Neural cell (in vitro differentiated cells): Measurements from ENCODE around the gene PDLIM3. TPM values are rescaled to one million over a fixed set of nuclear protein-coding genes. Genes with fewer than 3 reads are reported as not detected.

Experiments used
- H2AFZ ChIP-seq: fragments of 200-600, 300-800 bp; sonication (generic), shearing (Covaris generic); 2 replicates; pipeline ENCODE4 v1.6.0; 2014; ENCODE audit warnings: low read depth, mild to moderate bottlenecking, antibody characterized with exemption, low read length, moderate library complexity
- H3F3A ChIP-seq: fragments of 200-600 bp; shearing (Covaris generic); 2 replicates; pipeline ENCODE4 v1.6.1; 2016; ENCODE audit warnings: mild to moderate bottlenecking, moderate library complexity, mixed read lengths, antibody characterized with exemption, low read length; ENCODE audit not compliant: insufficient read depth, poor library complexity, severe bottlenecking
- H3K27ac ChIP-seq: fragments of 200-600, 300-800 bp; sonication (generic), shearing (Covaris generic); 2 replicates; pipeline ENCODE4 v1.5.1; 2014; ENCODE audit warnings: mild to moderate bottlenecking, low read length, moderate library complexity
- H3K27me3 ChIP-seq: fragments of 300-800, 200-600 bp; sonication (generic), shearing (Covaris generic); 2 replicates; pipeline ENCODE4 v1.6.0; 2014; ENCODE audit warnings: mild to moderate bottlenecking, low read depth, low read length, moderate library complexity; ENCODE audit not compliant: insufficient read depth
- H3K36me3 ChIP-seq: fragments of 300-800, 200-600 bp; sonication (generic), shearing (Covaris generic); 2 replicates; pipeline ENCODE4 v1.5.1; 2014; ENCODE audit warnings: mild to moderate bottlenecking, antibody characterized with exemption, low read length, moderate library complexity; ENCODE audit not compliant: insufficient read depth
- H3K4me2 ChIP-seq: fragments of 300-800, 200-600 bp; sonication (generic), shearing (Covaris generic); 2 replicates; pipeline ENCODE4 v1.6.0; 2014; ENCODE audit warnings: mild to moderate bottlenecking, low read length
- H3K4me3 ChIP-seq: fragments of 300-800, 200-600 bp; sonication (generic), shearing (Covaris generic); 2 replicates; pipeline ENCODE4 v1.5.1; 2014; ENCODE audit warnings: mild to moderate bottlenecking, low read length, moderate library complexity
- H3K79me2 ChIP-seq: fragments of 200-600 bp; shearing (Covaris generic); replicated peaks from 2 replicates; pipeline ENCODE4 v1.6.0; 2014; ENCODE audit warnings: mild to moderate bottlenecking, low read length, moderate library complexity; ENCODE audit not compliant: insufficient read depth
- H3K9ac ChIP-seq: fragments of 300-800, 200-600 bp; sonication (generic), shearing (Covaris generic); 2 replicates; pipeline ENCODE4 v1.6.1; 2016; ENCODE audit warnings: mild to moderate bottlenecking, low read length, mixed read lengths
- H3K9me2 ChIP-seq: fragments of 200-600 bp; shearing (Covaris generic); 2 replicates; pipeline ENCODE4 v1.6.1; 2016; ENCODE audit warnings: mild to moderate bottlenecking, low read length, mixed read lengths; ENCODE audit not compliant: insufficient read depth
- H3K9me3 ChIP-seq: fragments of 200-600, 300-800 bp; sonication (generic), shearing (Covaris generic); 2 replicates; pipeline ENCODE4 v1.6.1; 2016; ENCODE audit warnings: mild to moderate bottlenecking, mixed run types, low read length, moderate library complexity, mixed read lengths
- H4K20me1 ChIP-seq: fragments of 200-600 bp; shearing (Covaris generic); 2 replicates; pipeline ENCODE4 v1.6.1; 2016; ENCODE audit warnings: mild to moderate bottlenecking, mixed run types; ENCODE audit not compliant: insufficient read depth
- CTCF ChIP-seq: fragments of 450-650 bp; IDR thresholded peaks from 2 replicates; pipeline ENCODE4 v1.5.1; 2014; ENCODE audit warnings: antibody characterized with exemption, mild to moderate bottlenecking, moderate library complexity; ENCODE audit not compliant: poor library complexity, severe bottlenecking
- EP300 ChIP-seq: fragments of 450-650 bp; conservative IDR thresholded peaks from 2 replicates; pipeline ENCODE4 v1.6.1; 2014; ENCODE audit warnings: antibody characterized with exemption, mild to moderate bottlenecking, moderate library complexity; ENCODE audit not compliant: poor library complexity, severe bottlenecking
- EZH2 ChIP-seq: fragments of 200-600, 300-800 bp; shearing (Covaris generic), sonication (generic); IDR thresholded peaks from 2 replicates; pipeline ENCODE4 v1.6.1; 2014; ENCODE audit warnings: antibody characterized with exemption, low read length, borderline replicate concordance, mild to moderate bottlenecking; ENCODE audit not compliant: insufficient read depth, poor library complexity, severe bottlenecking
- MXI1 ChIP-seq: fragments of 450-650 bp; conservative IDR thresholded peaks from 2 replicates; pipeline ENCODE4 v1.6.1; 2014; ENCODE audit warnings: antibody characterized with exemption, mild to moderate bottlenecking; ENCODE audit not compliant: poor library complexity, severe bottlenecking
- POLR2AphosphoS5 ChIP-seq: IDR thresholded peaks from 2 replicates; pipeline ENCODE4 v1.6.1; 2012
- RAD21 ChIP-seq: fragments of 450-650 bp; conservative IDR thresholded peaks from 2 replicates; pipeline ENCODE4 v1.6.1; 2014; ENCODE audit warnings: antibody characterized with exemption, mild to moderate bottlenecking, moderate library complexity
- REST ChIP-seq: IDR thresholded peaks from 2 replicates; pipeline ENCODE4 v1.6.1; 2012; ENCODE audit warnings: borderline replicate concordance
- SMC3 ChIP-seq: fragments of 450-650 bp; conservative IDR thresholded peaks from 2 replicates; pipeline ENCODE4 v1.6.1; 2014; ENCODE audit warnings: antibody characterized with exemption, mild to moderate bottlenecking, moderate library complexity; ENCODE audit not compliant: poor library complexity
- TAF1 ChIP-seq: IDR thresholded peaks from 2 replicates; pipeline ENCODE4 v1.6.1; 2012; ENCODE audit warnings: low read depth
- polyA plus RNA-seq: library from polyadenylated mRNA; depleted of rRNA; stranded (reverse); fragments of >200 nt; gene quantifications from 2 replicates; pipeline ENCODE4 v1.2.3, GENCODE V29; 2014

Gene PDLIM3
- polyA plus RNA-seq, 1 donor from 2014 or later, result 1.8 TPM

GRCh38 chr4:185540040-185540439, 4.7 kb upstream of the PDLIM3 start:
- Histone ChIP-seq H3K4me2 (no peak overlapping the region), H3K9me3 (no peaks in the 10 kb centered on the region), H3K9me2 (no peaks in the 10 kb centered on the region), H4K20me1 (no peaks in the 10 kb centered on the region), H2AFZ (no peak overlapping the region), H3K27ac (no peak overlapping the region), H3K9ac (no peak overlapping the region), H3K4me3 (no peak overlapping the region), H3K27me3 (peaks cover 19% of the 10 kb centered on the region), H3K79me2 (no peaks in the 10 kb centered on the region), H3F3A (no peaks in the 10 kb centered on the region), H3K36me3 (no peaks in the 10 kb centered on the region)
- TF ChIP-seq EZH2 (no peak), CTCF (no peak), REST (no peak), RAD21 (no peak), TAF1 (no peak), SMC3 (no peak), POLR2AphosphoS5 (no peak), EP300 (no peak), MXI1 (no peak)

GRCh38 chr4:185538806-185539205, 3.5 kb upstream of the PDLIM3 start:
- no peak overlapping the region for H3K4me2 ChIP-seq
- H3K27me3 ChIP-seq, result peaks cover 31% of the 10 kb centered on the region
- H2AFZ ChIP-seq, result no peak overlapping the region
- no peaks in the 10 kb centered on the region for H3K36me3 ChIP-seq
- no peak overlapping the region for H3K4me3 ChIP-seq
- no peaks in the 10 kb centered on the region for H3K79me2 ChIP-seq
- H3K9me2 ChIP-seq, result no peaks in the 10 kb centered on the region
- no peaks in the 10 kb centered on the region for H3F3A ChIP-seq
- no peak overlapping the region for H3K9ac ChIP-seq
- no peaks in the 10 kb centered on the region for H3K9me3 ChIP-seq
- TF ChIP-seq EP300, result no peak
- no peak for TF ChIP-seq SMC3
- no peak for TF ChIP-seq EZH2
- no peak for TF ChIP-seq CTCF
- TF ChIP-seq REST, result no peak
- TF ChIP-seq RAD21, result no peak
- TF ChIP-seq TAF1, result no peak
- no peak for TF ChIP-seq POLR2AphosphoS5
- TF ChIP-seq MXI1, result no peak
- H4K20me1 ChIP-seq, result no peaks in the 10 kb centered on the region
- no peak overlapping the region for H3K27ac ChIP-seq
